Lower leg skin (tissue), 3 donors: ENCODE measurements around the gene MEIOSIN.

ENCODE experiments used
- POLR2A ChIP-seq, 2 donors: fragments of 450-650 bp; IDR thresholded peaks; one replicate each; pipeline ENCODE4 v1.6.1; 2016 to 2017; ENCODE audit warnings: antibody characterized with exemption in 2 of 2, mild to moderate bottlenecking in 1 of 2, moderate library complexity in 1 of 2
- TF ChIP-seq, protein P1 (sequence below), 3 donors: fragments of 450-650 bp; IDR thresholded peaks; one replicate each; pipeline ENCODE4 v1.5.1; 2016; ENCODE audit warnings: antibody characterized with exemption in 3 of 3, mild to moderate bottlenecking in 3 of 3, moderate library complexity in 2 of 3

- no peak for TF ChIP-seq POLR2A (IDR thresholded peaks at IDR 0.05)
- TF ChIP-seq, protein P1, sequence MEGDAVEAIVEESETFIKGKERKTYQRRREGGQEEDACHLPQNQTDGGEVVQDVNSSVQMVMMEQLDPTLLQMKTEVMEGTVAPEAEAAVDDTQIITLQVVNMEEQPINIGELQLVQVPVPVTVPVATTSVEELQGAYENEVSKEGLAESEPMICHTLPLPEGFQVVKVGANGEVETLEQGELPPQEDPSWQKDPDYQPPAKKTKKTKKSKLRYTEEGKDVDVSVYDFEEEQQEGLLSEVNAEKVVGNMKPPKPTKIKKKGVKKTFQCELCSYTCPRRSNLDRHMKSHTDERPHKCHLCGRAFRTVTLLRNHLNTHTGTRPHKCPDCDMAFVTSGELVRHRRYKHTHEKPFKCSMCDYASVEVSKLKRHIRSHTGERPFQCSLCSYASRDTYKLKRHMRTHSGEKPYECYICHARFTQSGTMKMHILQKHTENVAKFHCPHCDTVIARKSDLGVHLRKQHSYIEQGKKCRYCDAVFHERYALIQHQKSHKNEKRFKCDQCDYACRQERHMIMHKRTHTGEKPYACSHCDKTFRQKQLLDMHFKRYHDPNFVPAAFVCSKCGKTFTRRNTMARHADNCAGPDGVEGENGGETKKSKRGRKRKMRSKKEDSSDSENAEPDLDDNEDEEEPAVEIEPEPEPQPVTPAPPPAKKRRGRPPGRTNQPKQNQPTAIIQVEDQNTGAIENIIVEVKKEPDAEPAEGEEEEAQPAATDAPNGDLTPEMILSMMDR (IDR thresholded peaks at IDR 0.05) = no peak
Observed at GRCh38 chr19:45801603-45802175, 68.5 kb downstream of the MEIOSIN start.
